ENCODE data around the gene AQP6.
"Not testable (repeated sequence)": the region's sequence is repeated elsewhere in the genome, so short reads cannot be mapped to it uniquely, and the experiment has no call there.

Gene AQP6

GRCh38 chr12:49973361-49973830 is 649 bp downstream of the AQP6 start:
- no peak for DNase-seq

GRCh38 chr12:49974231-49974675 is 1.5 kb downstream of the AQP6 start:
- no peak for DNase-seq

- no peak for DNase-seq
Observed at GRCh38 chr12:49974677-49975317, 2.0 kb downstream of the AQP6 start.

- no peak for DNase-seq
Observed at GRCh38 chr12:49975318-49975761, 2.6 kb downstream of the AQP6 start.

- DNase-seq: no peak
Observed at GRCh38 chr12:49976557-49976956, 3.8 kb downstream of the AQP6 start.

- no peak for DNase-seq
Observed at GRCh38 chr12:49978125-49978524, 5.4 kb downstream of the AQP6 start.

- no peak for DNase-seq
Observed at GRCh38 chr12:49979016-49979586, 6.4 kb downstream of the AQP6 start.

- no peak for DNase-seq
Observed at GRCh38 chr12:49979791-49980190, 7.0 kb downstream of the AQP6 start.

- DNase-seq: no peak
Observed at GRCh38 chr12:49980501-49981349, 8.0 kb downstream of the AQP6 start.

GRCh38 chr12:49982246-49983087 is 9.7 kb downstream of the AQP6 start:
- DNase-seq: no peak

- DNase-seq: peak; percentile 16
Observed at GRCh38 chr12:49983892-49984291, 11.1 kb downstream of the AQP6 start.

GRCh38 chr12:49984476-49985359 is 12.0 kb downstream of the AQP6 start:
- DNase-seq: no peak

GRCh38 chr12:49985981-49986380 is 13.2 kb downstream of the AQP6 start:
- no peak for DNase-seq

GRCh38 chr12:49986476-49986875 is 13.7 kb downstream of the AQP6 start:
- DNase-seq: not testable (repeated sequence)

- DNase-seq: no peak
Observed at GRCh38 chr12:49987625-49988303, 15.0 kb downstream of the AQP6 start.

GRCh38 chr12:49989400-49989799 is 16.7 kb downstream of the AQP6 start:
- DNase-seq: not testable (repeated sequence)

GRCh38 chr12:49990273-49990672 is 17.5 kb downstream of the AQP6 start:
- no peak for DNase-seq

- DNase-seq: no peak
Observed at GRCh38 chr12:49998453-49998852, 25.7 kb downstream of the AQP6 start.

GRCh38 chr12:50003595-50003994 is 30.8 kb downstream of the AQP6 start:
- DNase-seq: no peak

GRCh38 chr12:50004696-50005095 is 31.9 kb downstream of the AQP6 start:
- no peak for DNase-seq

GRCh38 chr12:50005175-50005574 is 32.4 kb downstream of the AQP6 start:
- no peak for DNase-seq

Data from NCI-H345 (cell line).